Measurements from ENCODE around the gene RNF208.

The RNF208 gene

DNA sequence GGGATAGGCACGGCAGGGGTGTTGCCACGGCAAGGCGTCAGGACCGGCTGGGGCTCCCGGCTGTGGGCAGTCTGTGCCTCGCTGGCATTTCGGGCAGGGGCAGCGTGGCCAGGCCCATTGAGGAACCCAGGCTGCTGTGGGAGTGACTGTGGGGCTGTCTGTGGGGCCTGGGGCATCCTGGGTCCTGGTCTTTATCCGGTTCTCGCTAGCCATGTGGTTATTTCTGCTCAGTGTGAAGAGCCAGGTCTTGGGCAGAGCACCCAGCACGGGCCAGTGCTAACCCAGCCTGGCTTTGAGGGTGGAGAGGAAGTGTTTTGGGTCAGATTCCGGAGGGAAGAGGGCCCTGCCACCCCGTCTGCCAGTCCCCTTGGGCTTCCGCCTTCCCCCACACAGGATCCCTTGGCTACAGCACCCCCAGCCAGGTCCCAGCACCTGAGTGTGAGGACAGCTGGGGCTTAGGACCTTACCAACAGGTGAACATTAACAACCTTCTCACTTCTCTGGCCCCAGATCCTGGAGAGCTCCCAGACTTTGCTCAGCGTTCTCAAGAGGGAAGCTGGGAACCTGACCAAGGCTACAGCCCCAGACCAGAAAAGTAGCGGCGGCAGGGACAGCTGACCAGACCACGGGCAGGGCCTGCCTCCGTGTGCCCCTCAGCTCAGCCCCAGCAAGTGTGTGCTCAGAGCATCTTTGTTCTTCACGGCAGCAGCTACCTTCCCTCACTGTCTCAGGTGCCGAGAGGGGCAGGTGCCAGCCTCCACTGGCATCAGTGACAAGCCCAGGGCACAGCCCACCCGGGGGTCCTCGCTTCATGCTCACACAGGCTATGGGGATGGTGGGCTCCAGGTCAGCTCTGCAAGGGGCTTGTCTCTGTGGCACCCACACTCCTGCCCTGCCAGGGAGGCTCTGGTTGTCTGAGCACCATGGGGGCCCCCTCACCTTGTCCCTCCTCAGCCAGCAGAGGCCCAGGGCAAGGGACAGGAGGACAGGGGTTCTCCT is 32.4 kb downstream of the RNF208 start:
- DNase-seq: no peak

DNA sequence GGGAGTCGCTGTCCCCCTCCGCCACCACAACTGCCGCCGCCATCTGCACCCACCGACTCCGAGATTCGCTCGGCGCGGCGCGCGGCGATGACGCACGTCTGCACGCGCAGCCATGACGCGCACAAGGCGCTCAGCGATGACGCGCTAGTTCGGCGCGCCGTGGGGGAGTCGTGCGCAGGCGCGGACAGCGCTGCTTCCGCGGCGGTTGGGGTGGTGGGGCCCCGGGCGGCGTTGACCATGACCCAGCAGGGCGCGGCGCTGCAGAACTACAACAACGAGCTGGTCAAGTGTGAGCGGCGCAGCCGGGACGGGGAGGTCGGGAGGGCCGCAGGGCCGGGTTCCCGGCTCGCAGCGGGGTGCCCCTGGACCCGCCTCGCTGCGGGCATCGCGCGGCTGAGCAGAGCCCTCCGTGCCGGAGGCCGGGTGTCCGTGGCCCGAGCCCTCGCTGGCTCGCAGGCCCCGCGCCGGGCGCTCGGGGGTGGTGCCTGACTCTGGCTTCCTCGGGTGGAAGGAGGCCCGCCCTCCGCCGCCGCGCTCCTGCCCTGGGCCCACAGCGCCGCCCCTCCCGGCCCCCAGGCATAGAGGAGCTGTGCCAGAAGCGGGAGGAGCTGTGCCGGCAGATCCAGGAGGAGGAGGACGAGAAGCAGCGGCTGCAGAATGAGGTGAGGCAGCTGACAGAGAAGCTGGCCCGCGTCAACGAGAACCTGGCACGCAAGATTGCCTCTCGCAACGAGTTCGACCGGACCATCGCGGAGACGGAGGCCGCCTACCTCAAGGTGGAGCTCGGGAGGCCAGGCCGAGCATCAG is 33.3 kb downstream of the RNF208 start, which contains the start of the genes ANAPC2 and SSNA1:
Gene ANAPC2 (minus strand): TSS at position 71 of the 807 bp plus-strand sequence. CDS start 28 bp downstream, at position 43.
Gene SSNA1 (plus strand): TSS at position 187 of the 807 bp plus-strand sequence. CDS start 51 bp downstream, at position 238.
- peak; percentile 85 for DNase-seq

DNA sequence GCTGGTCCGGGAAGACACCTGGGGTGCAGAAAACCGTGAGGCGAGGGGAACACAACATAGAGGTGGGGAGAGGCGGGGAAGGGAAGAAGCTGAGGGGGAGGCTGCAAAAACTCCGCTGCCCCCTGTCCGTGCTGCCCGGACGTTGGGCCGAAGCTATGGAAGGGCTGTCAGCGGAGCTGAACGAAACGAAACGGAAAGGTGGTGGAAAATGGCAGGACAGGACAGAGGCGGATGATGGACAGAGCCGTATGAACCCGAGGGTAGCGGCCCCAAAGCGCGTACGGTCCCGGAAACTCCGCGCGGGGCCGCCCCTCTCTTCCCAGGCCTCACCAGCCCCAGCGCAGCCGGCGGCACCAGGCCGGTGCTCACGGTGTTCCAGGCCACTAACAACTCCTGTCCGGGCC is 34.0 kb downstream of the RNF208 start:
- DNase-seq: no peak

DNA sequence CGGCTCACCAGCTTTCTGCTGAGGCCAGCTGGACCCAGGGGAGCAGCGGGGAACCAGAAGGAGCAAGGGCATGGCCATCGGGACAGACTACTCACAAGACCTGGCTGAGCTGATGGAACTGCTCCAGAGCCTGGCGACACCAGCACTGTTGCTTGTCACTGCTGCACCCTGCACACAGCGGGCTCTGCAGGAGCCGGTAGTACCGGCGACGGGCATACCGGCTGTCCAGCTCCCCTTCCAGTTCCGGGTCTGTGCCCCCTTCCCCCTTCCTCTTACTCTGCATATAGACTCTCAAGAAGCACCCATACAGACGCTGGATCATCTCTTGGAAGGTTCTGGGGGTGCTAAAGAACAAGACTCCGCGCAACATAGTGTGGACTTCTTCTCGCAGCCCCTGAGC is 34.7 kb downstream of the RNF208 start:
- DNase-seq: no peak

DNA sequence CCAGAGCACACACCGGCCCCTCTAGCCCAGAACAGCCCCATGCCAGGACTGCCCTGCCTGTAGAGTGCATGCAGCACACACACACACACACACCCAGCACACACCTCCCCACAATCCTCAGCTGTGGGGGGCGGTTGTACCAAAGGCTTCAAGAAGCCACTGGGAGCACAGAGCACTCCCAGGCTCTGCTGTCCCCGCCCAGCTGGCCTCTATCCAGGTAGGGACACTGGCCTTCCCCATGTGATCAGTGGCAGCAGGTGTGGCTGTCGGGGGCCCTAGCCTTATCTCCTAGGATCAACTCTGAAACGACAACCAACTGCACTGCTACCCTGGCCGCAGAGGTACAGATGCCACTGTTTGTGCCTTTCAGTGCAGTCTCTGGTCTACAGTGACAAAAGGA is 35.7 kb downstream of the RNF208 start:
- no peak for DNase-seq

DNA sequence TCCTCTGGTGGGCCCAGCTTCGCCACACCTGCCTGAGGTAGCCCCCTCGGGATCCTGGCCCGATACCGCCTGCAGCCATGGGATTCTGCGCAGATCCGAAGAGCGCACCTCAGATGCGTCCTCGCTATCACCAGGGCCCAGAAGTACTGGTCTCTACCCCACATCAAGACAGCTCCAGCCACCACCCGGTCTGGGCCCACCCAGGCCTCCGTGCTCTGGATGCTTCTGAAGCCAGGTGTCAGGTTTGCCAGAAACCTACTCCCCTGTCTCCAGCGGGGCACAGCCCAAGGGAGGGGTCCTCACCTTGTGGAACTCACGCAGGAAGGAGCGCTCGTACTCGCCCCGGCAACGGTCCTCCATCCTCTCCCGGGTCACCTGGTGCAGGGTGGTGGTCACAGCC is 36.1 kb downstream of the RNF208 start:
- DNase-seq: no peak

DNA sequence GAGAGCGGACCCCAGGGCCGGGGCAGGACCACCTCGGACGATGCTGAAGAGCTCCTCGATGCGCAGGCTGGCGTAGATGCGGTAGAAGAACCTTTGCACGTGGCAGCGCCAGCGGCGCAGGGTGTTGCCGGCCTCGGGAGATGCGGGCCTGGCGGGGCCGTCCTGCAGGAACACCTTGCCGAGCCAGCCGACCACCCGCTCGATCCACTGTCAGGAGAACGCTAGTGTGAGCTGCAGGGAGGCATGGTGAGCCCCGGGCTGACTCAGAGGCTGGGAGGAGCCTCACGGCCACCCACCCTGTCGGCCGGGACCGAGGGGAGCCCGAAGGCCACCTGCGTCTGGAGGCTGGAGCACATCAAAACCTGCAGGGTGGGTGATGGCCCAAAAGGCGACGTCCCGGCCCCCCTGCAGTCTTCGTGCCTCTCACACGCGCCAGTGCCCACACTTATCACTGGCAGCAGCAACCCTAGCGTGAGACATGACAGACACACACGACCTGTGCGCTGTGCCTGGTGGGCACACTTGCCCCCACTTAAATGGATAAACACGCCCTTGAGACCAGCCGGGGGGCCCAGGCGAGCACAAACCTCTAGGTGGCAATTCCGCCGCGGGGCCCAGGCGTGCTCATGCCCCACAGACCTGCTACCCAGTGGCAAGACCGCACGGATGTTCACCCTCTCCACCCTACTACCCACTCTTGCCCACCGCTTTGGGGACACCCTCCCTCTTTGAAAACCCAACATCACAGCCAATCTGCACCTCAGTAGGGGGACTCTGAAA is 37.0 kb downstream of the RNF208 start:
- DNase-seq: no peak

DNA sequence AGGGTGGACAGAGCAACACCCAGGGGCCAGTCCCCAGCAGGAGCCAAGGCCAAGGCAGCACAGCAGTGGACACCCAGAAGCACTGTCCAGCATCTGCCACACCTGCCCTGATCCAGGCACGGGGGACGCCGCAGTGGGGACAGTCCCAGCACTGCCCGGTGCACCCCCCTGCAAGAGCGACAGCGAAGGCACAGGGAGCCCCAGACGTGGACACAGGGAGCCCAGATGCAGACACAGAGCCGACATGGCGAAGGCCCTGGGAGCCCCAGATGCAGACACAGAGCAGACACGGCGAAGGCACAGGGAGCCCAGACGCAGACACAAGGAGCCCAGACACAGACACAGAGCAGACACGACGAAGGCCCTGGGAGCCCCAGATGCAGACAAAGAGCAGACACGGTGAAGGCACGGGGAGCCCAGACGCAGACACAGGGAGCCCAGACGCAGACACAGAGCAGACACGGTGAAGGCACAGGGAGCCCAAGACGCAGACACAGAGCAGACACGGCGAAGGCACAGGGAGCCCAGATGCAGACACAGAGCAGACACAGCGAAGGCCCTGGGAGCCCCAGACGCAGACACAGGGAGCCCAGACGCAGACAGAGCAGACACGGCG is 38.0 kb downstream of the RNF208 start:
- DNase-seq: no peak

DNA sequence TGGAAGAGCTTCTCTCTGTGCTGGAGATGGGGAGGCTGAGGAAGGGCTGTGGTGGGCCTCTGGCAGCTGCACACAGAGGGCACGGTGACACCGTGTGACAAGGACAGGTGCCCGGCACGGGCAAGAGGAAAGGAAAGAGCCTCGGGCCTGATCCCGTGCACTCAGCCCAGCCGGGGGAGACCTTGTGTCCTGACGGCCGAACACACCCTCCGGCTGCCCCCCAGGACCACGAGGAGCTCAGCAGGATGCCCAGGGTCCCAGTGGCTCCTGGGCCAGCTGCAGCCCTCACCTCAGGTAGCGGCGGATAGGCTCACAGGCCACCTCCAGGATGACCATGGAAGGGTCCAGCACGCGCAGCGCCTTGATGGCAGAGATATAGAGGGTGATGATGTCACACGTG is 39.2 kb downstream of the RNF208 start:
- DNase-seq: no peak

DNA sequence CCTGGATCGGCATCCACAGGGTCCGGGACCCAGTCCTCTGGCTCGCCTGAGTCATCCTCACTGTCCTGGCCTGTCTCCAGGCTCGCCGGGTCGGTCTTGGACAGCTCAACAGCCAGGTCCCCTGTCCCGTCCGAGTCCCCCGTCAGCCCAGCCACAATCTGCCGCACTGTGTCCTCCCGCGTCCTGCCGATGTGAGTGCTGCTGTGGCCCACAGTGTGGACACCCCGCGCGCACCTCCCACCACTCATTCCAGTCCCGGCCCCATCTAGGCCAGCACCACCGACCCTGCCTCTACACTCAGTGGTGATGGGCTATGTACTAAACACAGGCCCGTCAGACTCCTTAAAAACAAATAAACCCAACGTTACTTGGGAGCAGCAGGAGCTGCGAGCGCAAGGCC is 40.4 kb downstream of the RNF208 start:
- DNase-seq: no peak

DNA sequence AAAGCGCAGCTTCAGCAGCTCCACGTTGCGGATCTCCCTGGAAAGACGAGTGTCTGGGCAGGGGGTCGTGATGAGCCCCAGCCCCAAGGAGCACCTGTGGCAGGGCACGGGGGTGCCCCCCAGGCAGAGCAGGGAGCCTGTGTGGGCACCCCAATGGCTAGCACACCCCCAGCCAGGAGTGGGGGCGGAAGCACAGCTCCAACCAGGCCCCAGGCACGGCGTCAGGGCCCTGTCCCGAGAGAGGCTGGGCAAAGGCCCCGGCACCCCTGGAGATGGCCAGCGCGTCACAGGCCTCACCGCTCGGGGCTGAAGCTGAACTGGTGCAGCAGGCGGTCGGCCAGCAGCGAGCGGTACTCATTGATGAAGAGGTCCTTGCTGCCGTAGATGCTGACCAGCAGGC is 41.5 kb downstream of the RNF208 start:
- DNase-seq: no peak

DNA sequence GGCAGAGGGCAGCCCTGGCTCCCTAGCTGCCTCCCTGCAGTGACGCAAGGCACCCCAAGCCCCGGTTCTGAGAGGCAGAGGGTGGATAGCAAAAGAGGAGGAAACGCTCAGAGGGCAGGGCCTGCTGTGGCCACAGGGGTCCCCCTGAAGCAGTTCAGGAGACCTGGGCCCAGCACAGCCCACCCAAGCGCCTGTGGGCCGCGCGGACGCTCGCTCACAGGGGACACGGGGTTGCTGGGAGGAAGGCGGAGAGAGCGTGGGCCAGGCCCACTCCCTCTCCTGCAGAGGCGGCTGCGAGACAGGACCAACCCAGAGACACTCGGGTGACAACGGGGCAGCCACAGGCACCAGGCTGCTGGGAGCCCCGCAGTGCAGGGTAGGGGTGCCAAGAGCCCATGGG is 42.3 kb downstream of the RNF208 start:
- DNase-seq: no peak

DNA sequence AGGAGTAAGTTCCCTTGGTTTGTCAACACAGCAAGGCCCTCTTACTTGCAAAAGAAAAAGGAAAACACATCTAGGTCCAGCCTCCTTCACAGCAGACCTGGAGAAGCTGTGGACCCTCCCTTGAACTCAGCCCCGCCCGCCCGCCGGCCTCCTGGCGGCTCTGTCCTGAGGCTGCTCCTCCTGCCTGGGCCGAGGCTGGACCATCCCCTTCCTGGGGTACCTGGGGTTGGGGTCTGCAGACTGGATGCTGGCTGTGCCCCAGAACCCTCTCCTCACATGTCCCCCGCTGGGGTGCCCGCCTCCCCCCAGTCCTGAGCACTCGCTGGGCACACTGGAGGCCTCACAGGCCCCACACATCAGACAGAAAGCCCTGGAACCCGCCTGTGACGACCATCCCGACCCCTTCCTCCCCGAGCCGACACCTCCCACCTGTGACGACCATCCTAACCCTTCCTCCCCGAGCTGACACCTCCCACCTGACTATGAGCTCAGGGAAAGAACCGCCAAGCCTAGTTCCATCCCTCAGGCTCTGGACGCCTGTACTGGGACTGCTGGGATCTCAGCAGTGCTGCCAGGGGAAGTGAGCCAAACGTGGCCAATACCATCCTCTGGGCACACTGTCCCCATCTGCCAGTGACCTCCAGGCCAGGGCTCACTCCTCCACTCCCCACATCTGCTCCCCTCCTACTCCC is 43.0 kb downstream of the RNF208 start:
- DNase-seq: no peak

DNA sequence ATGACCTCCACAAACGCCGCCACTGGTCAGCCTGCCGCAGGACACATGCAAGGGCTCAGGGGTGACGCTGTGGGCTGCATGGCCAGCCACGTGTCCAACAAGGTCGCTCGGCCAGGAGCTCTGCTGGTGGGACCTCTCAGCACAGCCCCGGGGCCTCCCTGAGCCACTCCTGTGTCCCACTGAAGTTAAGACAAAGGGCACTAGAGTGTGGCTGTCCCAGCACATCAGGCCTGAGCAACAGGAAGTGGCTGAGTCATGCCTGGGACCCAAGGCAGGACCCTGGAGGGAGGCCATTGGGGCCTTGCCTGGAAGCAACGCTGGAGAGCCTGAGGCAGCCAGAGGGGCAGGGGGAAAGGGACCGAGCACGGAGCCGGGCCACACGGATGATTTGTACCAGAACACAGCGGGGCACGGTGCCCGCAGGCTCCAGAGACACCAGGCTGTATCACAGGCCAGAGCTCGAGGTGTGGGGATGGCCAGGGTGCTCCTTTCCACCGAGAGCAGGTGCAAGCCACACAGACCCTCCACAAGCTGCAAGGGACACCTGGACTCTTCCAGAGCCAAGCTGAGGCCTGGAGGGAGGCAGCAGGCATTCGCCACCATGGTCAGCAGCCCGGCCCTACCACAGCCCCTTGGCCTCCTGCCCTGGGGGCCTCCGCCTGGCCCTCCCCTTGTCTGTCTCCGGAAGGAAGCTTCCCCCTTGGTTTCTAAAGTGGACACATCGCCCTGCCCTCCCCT is 43.7 kb downstream of the RNF208 start:
- DNase-seq: no peak

DNA sequence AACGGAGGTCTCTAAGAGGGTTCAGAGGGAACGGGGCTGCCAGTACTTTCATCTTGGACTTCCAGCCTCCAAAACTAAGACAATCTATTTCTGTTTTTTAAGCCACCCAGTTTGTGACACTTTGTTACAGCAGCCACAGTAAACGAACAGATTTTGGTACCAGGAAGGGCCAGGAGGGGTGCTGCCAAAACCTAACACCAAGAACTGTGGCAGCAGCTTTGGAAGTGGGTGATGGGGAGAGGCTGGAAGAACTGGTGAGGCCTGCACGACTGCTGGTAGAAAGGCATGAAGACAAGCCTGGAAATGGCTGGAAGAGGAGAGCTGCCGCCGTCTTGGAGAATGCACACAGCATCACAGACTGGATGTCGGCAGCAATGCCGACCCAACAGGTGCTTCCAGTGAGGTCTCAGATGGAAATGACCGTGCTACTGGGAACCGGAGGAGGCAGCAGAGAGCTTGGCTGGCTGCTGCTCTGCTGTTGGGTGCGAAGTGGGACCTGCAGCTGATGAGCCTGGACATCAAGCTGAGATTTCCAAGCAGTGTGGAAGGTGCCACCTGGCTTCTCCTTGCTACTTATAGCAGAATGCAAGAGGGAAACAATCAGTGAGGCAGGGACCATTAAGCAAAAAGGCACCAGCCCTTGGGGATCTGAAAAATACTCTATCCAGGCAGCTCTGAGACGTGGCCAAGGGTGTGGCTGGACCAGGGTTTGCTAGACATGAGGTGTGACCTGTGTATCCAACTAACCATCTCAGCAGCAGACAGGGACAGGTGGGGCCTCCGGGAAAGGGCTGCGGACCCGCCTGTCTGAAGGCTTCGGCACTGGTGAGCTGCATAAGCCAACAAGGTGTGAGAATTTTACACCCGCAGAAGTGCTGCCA is 45.5 kb downstream of the RNF208 start:
- DNase-seq: peak; percentile 43

DNA sequence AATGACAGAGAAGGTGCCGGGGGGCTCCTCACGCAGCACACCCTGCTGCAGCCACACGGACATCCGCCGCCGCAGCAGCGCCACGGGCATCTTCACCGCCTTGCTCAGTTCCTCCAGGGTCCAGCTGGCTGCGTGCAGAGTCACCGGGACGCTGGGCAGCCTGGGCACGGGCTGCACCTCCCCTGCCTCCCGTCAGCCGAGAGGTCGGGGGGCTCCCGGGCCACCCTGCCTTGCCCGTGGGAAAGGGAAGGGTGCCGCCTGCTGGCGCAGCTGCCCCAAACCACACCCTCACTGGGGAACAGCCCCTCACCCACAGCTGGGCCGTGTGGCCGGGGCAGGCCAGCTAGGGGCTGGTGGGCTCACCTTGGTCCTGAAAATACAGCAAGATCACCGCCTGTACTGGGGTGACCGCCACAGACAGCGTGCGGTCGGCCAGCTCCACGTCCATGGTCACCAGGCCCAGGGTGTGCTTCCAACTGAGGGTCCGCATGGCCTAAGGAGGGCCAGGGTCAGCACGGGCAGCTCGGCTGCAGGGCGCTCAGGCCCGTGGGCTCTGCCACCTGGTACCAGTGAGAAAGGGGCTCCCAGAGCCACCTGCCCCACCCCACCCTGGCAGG is 46.6 kb downstream of the RNF208 start:
- no peak for DNase-seq

DNA sequence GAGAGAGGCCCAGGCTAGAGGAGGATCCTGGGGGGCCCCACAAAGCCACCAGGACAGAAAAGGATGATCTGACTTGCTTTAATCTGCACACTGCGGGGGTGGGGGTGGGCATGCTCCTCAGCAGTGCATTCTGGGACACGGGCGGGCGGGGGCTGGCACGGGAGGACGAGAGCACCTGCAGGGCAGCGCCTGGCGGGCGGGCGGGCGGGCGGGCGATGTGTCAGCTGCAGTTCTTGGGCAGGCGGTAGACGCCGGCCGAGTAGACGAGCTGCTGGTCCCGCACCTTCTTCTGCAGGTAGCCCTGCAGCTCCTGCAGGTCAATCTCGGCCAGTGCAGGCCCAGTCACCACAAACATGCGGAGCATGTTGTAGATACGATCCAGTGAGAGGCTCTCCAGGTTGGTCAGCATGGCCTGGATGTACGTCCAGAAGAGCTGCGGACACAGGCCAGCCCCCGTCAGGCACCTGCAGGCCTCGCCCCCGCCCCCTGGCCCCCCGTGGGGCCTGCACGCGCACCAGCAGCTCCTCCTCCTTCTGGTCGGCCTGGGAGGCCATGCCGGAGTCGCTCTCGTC is 47.2 kb downstream of the RNF208 start:
- DNase-seq: no peak

DNA sequence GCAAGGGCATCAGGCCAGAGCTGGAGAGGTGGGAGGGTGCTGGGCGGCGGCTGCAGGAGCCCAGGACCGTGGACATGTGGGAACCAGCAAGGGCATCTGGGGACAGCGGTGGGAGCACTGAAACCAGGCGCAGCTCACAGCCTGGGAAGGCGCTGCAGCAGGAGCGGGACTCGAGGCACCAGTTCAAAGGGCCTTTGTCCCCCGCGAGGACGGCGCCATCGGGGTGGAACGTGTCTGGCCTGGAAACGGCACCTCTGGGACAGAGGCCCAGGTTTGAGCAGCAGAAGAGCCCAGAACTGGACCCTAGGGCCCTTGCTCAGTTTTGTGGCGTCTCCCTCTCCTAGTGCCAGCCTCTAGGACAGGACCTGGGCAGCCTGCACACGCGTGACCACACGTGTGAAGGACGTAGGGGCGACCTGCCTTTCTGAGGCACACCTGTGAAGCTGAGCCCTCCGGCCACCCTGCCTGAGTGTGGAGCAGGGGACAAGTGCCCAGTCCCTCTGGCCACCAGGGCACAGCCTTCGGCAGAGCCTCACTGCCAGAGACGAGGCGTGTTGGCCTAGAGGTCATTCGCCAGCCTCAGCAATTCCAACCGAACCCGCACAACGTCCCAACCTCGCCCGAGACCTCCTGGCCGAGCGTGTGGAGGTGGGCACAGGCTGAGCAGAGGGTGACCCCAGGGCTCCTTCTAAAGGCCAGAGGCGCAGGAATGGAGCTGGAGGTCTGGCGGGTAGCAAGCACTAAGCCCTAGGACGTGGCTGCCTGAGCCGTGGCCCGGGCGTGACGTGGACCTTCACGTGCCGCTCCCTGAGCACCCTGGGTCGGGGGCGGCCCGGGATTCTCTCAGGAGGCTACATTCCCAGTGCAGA is 48.0 kb downstream of the RNF208 start:
- DNase-seq: no peak
